ENCODE data around the gene ADAM10.
A peak's percentile ranks its signal among the peaks of the same experiment; 100 is the strongest.

Gene ADAM10

GRCh38 chr15:58715266-58715917 lies 34.1 kb downstream of the ADAM10 start:
- no peak for DNase-seq

- no peak for DNase-seq
Observed at GRCh38 chr15:58710701-58711100, 38.8 kb downstream of the ADAM10 start.

- DNase-seq = peak in 1 of 5 experiments; percentile 26
Observed at GRCh38 chr15:58707397-58707796, 42.1 kb downstream of the ADAM10 start.

- no peak for DNase-seq
Observed at GRCh38 chr15:58705105-58705504, 44.4 kb downstream of the ADAM10 start.

GRCh38 chr15:58704155-58704865 lies 45.2 kb downstream of the ADAM10 start:
- DNase-seq = no peak

GRCh38 chr15:58703610-58704009 lies 45.9 kb downstream of the ADAM10 start:
- peak in 1 of 5 experiments; percentile 57 for DNase-seq

- DNase-seq = no peak
Observed at GRCh38 chr15:58702233-58702632, 47.3 kb downstream of the ADAM10 start.

- DNase-seq = no peak
Observed at GRCh38 chr15:58701376-58701775, 48.1 kb downstream of the ADAM10 start.

GRCh38 chr15:58699769-58700168 lies 49.7 kb downstream of the ADAM10 start:
- peak in 1 of 5 experiments; percentile 15 for DNase-seq

- DNase-seq = peak in 1 of 5 experiments; percentile 73
Observed at GRCh38 chr15:58698887-58699641, 50.4 kb downstream of the ADAM10 start.

GRCh38 chr15:58697220-58697619 lies 52.3 kb downstream of the ADAM10 start:
- no peak for DNase-seq

- DNase-seq = no peak
Observed at GRCh38 chr15:58696738-58697137, 52.8 kb downstream of the ADAM10 start.

- no peak for DNase-seq
Observed at GRCh38 chr15:58694641-58695398, 54.7 kb downstream of the ADAM10 start.

GRCh38 chr15:58690703-58691102 lies 58.8 kb downstream of the ADAM10 start:
- peak in 1 of 5 experiments; percentile 38 for DNase-seq

- DNase-seq = no peak
Observed at GRCh38 chr15:58689646-58690045, 59.9 kb downstream of the ADAM10 start.

GRCh38 chr15:58686286-58686685 lies 63.2 kb downstream of the ADAM10 start:
- no peak for DNase-seq

GRCh38 chr15:58684751-58685150 lies 64.8 kb downstream of the ADAM10 start:
- DNase-seq = no peak

GRCh38 chr15:58684036-58684710 lies 65.3 kb downstream of the ADAM10 start:
- DNase-seq = no peak

GRCh38 chr15:58682234-58682633 lies 67.3 kb downstream of the ADAM10 start:
- DNase-seq = no peak

- DNase-seq = no peak
Observed at GRCh38 chr15:58678683-58679082, 70.8 kb downstream of the ADAM10 start.

- no peak for DNase-seq
Observed at GRCh38 chr15:58677426-58677825, 72.1 kb downstream of the ADAM10 start.

GRCh38 chr15:58676766-58677165 lies 72.7 kb downstream of the ADAM10 start:
- no peak for DNase-seq
